ENCODE results near the gene CNGB1.
"Not testable (repeated sequence)": the region's sequence is repeated elsewhere in the genome, so short reads cannot be mapped to it uniquely, and the experiment has no call there.

CNGB1 gene

DNA sequence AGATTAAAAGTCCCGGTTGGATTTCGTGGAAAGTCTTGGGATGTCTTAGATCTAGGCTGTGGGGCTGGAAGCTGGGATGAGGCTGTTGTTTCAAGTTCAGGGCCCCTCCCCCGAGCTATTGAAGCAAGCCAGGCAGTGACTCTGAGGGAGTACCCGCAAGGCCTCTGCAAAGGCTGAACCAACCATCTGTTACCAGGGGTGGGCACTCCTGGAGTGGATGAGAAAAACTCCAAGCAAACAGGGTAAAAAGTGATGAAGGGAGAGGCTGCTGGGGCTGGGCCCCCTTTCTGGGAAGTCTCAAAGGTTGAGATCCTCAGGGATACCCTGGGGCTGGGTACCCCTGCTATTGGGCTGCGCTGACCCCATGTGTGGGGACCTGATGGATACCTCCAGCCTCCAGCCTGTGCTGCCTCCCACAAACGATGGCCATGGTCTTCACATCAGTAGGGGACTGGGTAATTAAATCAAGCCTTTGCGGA is 86.2 kb downstream of the CNGB1 start:
- DNase-seq (ENCODE audit: low spot score), result no peak

DNA sequence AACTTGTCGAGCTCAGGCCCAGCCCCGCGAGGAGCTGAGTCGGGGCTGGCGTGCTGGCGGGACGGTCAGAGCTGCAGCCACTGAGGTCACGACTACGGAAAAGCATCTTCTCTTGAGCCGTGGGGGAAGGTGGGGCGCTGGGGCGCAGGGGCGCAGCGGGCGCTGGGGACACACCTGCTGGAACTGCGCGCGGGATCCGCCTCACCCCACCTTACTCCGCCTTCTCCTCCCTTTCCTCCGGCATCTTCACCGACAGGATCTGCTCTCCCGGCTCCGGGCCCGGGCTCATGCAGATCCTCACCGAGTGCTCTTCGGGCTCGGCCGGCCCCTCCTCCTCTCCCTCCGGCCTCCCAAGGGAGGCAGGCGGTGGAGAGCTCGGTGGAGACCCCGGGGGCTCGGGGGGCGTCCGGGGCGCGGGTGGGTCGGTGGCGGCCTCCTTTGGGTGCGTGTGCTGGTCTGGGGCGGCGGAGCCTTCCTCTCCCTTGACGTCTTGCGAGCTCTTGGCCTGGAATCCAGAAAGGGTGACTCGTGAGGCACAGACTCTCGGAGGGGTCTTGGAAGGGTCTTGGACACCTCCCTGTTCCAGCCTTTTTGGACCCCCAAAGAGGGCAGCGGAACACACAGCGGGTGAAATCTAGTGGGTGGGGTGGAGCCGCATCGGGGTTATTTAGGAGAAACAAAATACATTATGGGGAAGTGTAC is 86.8 kb downstream of the CNGB1 start:
- no peak for DNase-seq (ENCODE audit: low spot score)

DNA sequence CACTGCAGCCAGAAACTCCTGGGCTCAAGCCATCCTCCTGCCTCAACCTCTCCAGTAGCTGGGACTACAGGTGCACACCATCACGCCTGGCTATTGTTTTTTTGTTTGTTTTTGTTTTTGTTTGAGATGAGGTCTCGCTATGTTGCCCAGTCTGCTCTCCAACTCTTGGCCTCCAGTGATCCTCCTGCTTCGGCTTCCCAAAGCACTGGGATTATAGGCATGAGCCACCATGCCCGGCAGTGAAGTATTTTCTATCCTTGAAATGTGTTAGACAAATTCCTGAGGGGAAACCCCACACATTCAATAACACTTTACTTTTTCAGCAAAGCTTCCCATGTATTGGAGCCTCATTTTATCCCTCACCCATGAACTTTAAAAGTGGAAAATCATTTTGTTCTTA is 87.4 kb downstream of the CNGB1 start:
- DNase-seq (ENCODE audit: low spot score), result no peak

DNA sequence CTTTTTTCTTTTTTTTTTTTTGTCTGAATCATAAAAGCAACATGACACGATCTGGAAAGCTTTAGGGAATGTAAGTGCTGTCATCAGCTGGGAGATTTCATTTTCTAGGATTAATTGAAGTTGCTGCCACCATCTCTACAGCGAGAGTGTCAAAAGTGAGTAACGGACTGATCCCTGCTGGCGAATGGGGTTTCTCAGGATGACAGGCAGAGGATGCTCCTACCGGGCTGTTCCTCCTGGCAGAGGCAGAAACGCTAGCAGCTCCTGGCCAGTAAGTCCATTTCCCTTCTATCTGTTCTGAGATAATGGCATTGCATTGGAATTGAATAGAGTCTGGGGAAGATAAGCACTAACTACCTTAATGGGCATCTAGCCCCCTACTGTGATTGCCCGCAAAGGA is 88.1 kb downstream of the CNGB1 start:
- DNase-seq (ENCODE audit: low spot score), result peak; percentile 65

DNA sequence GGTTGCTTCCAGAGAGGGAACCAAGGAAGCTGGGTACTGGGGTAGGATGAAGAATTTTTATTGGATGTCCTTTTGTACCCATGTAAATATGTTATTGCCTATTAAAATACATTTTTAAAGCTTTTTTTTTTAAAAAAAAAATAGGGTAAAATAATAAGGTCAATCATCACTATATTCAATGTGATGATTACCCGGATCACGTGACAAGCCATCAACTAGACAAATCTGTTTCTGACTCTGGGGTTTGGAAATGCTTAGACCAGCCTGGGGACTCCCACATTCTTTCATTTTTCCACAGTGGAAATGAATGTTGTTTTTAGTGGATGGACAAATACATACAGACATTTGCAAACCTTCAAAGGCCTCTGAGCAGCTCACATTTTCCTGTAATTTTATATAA is 88.7 kb downstream of the CNGB1 start:
- DNase-seq (ENCODE audit: low spot score), result no peak

DNA sequence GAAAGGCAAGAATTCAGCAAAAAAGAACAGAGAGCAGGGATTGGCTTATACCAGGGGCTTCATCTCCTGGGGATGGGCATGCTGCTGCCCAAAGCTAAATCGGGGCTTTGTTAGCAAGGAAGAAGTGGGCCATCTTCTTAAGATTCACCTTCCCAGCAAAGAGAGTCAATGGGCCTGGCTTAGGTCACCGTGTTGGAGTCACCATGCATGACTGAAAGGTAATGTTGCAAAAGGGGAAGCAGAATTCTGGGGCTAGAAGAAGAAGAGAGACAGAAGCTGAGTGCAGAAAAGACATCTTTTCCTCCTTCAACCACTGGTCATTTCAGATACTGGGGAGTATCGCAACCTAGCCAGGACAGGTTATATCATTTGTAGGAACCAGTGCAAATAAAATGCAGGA is 92.3 kb downstream of the CNGB1 start:
- no peak for DNase-seq (ENCODE audit: low spot score)

DNA sequence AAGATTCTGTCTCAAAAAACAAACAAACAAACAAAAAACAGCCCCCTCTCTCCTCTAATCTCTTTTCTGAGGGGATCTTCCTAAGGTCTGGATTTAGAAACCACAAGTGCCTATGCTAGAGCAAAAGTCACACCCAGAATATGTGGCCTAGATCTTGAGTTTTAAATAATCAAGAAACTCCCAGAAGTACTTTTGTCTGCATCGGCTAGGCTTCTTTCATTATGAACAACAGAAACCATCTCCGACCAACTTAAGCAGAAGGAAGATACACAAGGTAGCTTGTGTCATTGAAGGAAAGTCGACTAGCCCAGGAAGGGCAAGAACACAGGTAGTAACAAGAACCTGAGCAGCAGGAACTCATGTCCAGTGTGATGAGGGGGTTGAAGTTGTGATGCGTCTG is 94.7 kb downstream of the CNGB1 start:
- DNase-seq (ENCODE audit: low spot score), result no peak

DNA sequence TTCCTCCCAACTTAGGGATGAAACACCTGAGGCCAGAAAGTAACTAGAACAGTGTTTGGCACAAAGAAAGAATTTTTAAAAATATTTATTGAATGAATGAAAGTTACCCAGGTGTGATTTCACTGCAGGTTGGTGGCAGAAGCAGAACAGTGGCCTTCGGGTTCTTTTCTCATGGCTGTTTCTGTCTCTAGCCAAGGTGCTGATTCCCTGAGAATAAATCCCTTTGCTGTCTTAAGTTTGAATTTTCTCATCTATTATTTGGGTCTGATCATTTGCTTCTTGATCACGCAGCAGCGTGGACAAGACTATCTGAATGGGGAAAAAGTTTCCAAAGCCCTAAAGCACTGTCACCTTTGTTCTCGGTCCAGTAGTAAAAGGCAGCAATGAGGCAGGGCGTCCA is 95.6 kb downstream of the CNGB1 start:
- no peak for DNase-seq (ENCODE audit: low spot score)

DNA sequence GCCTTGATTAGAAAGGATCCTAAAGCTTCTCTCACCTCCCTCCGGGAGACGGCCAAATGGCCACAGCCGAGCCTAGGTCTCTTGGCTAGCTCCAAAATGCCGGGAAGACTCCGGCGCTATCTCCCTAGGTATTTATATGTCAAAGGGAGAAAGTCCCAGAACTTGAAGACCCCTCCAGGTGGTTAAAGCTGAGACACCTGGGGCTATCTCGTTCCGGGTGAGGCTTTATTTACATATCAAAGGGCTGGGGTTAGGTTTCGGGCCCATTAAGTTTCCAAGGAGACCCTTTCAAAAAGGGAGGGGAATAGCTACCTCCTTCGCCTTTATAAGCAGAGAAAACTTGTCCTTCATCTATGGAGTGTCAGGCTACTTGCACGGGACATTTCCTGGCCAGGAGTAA is 97.7 kb downstream of the CNGB1 start:
- no peak for DNase-seq (ENCODE audit: low spot score)

DNA sequence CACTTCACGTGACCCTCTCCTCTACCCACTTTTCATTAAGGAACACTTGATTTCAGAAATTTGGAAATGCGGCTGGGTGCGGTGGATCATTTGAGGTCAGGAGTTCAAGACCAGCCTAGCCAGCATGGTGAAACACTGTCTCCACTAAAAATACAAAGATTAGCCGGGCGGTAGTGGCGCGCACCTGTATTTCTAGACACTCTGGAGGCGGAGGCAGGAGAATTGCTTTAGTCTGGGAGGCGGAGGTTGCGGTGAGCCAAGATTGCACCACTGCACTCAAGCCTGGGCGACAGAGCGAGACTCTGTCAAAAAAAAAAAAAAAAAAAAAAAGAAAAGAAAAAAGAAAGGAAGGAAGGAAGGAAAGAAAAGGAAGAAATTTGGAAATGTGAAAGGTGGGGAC is 98.2 kb downstream of the CNGB1 start:
- not testable (repeated sequence) for DNase-seq (ENCODE audit: low spot score)

DNA sequence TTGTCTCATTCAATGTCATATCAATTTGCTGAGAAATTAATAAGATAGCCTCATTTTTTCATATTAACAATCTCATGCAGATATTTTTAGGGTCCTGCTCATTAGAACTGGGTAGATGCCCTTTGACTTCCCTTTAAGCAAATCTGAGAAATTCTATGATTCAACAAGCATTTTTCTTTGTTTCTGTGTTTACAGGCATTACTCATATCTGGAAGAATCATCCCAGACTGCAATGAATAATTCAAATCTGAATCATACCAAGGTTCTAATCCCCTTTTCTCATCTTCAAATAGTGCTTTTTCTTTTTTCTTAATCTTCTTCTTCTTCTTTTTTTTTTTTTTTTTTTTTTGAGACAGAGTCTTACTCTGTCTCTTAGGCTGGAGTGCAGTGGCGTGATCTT is 99.5 kb downstream of the CNGB1 start:
- DNase-seq (ENCODE audit: low spot score), result peak; percentile 43

DNA sequence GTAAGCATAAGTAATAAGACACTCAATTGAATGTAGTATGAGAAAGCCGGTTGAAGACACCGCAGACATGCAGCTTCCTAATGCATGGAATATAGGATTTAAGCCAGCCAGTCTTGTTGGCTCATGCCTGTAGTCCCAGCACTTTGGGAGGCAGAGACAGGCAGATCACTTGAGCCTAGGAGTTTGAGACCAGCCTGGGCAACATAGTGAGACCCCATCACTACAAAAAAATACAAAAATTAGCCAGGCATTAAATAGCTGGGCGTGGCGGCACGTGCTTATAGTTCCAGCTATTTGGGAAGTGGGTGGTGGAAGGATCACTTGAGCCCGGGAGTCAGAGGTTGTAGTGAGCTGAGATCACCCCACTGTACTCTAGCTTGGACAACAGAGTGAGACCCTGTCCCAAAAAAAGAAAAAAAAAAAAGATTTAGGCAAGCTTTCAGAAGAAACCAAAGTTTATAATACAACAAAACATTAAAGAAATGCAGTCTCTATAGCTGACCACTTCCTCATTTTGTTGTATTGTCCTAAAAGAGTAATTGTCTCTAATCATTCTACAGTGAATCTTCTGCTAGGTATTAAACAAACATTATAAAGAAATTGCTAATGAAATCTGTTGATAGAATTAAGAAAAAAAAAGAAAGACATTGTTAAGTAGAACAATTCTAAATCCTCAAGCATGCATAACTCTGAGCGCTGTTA is 100.0 kb downstream of the CNGB1 start:
- DNase-seq (ENCODE audit: low spot score), result no peak

DNA sequence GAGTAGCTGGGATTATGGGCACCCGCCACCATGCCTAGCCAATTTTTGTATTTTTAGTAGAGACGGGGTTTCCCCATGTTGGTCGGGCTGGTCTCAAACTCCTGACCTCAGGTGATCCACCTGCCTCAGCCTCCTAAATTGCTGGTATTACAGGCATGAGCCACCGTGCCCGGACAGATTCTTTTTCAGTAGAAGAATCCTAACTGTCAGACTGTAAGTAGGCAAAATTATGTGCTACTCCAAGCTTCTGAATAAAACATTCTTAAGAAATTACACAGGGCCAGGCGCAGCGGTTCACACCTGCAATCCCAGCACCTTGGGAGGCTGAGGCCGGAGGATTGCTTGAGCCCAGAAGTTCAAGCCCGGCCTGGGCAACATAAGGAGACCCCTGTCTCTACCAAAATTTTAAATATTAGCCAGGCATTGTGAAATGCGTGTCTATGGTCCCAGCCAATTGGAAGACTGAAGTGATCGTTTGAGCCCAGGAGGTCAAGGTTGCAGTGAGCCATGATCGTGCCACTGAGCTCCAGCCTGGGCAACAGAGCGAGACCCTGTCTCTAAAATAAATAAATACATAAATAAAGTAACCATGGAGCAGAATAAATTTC is 101.9 kb downstream of the CNGB1 start:
- DNase-seq (ENCODE audit: low spot score), result no peak

DNA sequence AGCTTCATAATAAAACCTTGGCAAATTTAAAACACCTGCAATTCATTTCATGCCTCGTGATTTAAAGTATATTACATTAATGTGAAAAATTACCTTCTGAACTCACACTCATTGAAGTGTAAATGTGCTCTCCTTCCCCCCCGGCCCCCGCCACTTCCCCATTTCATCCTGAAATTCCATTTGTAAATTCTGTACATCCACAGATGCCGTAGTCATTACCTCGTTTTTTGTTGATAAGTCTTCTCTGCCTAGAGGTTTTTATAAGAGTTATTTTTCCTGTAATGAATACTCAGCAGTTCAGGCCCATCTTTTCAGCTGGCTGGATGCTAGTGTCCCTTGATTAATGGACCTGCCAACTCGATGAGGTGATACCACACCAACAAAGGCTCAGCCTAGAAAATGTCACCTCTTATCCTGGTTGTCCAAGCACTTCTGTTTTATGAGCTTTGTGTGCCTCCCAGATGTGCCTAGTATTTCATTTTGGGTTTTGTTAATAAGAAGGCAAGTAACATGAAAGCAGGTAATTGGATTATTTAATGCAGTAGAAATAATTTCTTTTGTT is 103.8 kb downstream of the CNGB1 start:
- DNase-seq (ENCODE audit: low spot score), result no peak

DNA sequence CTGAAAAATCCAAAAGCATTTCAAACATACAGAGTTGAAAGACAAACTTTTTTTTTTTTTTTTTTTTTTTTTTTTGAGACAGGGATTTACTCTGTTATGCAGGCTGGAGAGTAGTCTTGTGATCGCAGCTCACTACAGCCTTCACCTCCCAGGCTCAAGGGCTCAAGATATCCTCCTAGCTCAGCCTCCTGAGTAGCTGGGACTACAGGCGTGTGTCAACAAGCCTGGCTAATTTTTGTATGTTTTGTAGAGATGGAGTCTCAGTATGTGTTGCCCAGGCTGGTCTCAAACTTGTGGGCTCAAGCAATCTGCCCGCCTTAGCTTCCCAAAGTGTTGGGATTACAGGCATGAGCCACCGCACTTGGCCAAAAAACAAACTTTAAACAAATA is 104.4 kb downstream of the CNGB1 start:
- DNase-seq (ENCODE audit: low spot score), result no peak

DNA sequence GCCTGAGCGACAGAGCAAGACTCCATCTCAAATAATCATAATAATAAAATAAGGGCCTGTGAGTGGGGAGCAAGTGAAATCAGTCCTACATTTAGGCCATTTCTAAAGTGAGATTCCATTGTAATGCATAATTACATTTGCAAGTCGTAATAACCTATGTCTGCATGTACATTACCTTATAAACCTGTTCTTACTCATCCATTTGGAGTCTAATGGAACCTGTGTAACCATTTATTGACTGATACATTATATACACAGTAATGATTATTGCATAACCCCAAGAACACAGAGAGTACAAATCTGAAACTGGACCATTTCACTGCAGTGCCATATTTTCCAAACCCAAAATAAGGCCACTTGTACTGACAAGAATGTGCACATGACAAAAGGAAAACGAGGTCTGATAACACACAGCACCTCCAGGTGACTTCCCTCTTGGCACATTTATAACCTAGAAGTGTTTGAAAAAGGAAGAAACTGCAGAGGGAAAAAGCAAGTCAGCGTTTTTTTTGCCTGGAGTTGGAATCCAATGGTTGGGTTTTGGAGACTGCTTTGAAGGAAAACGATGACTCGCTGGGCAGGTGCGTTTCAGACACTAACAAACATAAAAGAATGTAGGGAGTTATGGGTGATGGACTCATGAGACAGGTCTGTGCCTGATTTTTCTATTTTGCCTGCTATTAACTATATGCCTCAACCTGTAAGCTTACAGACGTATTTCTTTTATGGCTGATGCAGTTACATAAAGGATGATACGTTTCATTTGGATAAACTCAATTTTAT is 105.0 kb downstream of the CNGB1 start:
- DNase-seq (ENCODE audit: low spot score), result no peak

DNA sequence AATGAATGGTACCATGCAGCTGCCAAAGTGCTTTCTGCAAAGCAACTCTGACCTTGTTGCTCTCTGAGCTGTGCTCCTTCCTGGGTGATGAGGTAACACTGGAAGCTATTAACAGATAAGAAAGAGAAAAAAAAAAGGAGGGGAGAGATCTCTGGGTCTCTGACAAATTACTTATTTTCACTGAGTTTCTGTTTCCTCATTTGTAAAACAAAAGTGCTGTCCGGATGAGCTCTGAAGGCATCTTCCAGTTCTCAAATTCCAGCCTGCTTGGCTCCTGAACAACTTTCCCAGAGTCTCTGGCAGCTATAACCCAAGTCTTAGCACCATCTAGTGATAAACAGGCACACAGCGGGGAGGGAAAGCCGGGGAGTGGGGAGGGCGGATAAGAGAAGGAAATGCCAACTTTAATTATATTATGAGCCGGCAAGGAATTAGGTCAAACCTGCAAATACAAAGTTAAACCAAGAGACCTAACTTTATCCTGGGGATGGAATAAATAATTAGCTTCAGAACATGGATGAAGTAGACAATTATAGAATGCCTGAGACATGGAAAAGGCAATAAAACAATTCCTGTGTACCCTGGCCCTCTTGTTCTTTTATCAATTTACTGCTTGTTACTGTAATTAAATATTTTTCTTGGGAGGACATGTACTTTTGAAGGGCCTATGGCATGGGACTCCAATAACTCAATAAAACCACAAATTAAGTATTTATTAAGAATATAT is 107.3 kb downstream of the CNGB1 start:
- DNase-seq (ENCODE audit: low spot score), result peak; percentile 58

DNA sequence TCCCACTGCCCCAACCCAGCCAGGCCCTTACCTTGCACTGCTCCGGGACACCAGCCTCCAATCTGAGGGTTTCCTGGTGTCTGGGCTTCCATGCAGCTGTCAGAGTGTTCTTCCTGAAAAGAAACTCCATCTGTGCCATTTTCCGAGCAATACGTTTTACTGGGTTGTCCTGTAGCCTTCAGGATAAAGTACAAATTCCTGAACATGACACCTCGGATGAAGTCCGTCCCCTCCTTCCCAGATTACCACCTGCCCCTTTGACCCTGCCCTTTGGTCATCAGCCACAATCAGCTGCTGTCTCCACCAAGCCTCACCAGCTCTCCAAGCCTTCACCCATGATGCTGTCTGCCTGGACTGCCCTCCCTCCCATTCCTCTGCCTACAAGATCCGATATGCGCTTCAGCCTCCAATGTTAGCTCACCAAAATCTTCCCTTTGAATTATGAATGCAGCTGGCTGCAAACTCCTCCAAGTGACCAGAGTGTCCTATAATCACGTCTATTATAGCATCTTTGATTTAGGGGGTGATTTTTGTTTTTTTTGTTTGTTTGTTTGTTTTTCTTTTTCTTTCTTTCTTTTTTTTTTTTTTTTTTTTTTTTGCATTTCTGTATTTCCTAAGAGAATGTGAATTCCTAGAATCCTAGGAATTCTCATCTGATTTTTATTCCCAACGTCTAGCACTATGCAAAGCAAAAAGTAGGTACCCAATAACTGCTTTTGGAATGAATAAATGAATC is 108.1 kb downstream of the CNGB1 start:
- no peak for DNase-seq (ENCODE audit: low spot score)

DNA sequence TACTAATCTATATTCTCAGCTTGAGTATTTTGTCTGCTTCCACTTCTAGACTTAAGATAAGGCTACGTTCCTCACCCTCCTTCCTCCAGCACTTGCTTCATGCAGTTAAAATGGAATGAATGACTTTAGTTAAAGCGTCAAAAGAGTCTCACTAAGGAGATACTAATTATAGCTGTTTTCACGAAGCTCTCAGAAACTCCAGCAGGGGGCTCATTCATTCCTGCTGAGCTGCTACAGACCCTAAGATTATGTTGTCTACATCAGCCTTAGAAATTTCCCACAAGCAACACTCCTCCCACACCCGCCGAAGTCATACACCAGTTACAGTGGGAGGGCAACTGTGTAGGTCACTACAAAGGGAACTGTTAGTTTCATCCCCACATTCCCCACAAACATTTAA is 111.6 kb downstream of the CNGB1 start:
- DNase-seq (ENCODE audit: low spot score), result peak; percentile 17

DNA sequence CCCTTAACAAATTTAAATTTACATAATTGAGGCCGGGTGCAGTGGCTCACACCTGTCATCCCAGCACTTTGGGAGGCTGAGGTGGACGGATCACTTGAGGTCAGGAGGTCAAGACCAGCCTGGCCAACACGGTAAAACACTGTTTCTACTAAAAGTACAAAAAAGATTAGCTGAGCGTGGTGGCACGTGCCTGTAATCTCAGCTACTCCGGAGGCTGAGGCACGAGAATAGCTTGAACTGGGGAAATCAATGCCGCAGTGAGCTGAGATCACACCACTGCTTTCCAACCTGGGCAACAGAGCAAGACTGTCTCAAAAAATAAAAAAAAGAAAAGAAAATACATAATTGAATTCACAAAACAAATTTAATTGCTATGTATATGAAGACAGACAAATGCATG is 112.3 kb downstream of the CNGB1 start:
- no peak for DNase-seq (ENCODE audit: low spot score)

DNA sequence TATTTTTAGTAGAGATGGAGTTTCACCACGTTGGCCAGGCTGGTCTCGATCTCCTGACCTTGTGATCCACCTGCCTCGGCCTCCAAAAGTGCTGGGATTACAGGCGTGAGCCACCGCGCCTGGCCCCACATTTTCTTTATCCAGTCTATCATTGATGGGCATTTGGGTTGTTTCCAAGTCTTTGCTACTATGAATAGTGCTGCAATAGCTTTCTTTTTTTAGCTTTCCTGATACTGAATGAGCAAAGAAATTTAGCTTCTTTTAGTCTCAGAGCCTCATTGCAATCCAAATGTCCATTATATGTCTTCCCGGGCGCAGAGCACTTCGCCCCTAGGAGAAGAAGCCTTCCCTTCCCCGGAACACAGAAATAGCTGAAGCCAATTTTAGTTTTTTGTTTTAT is 112.9 kb downstream of the CNGB1 start:
- not testable (repeated sequence) for DNase-seq (ENCODE audit: low spot score)

All from hepatic stellate cell (primary cell).